MCF 10A (cell line): Measurements from ENCODE around the gene ADAM22. TPM values are rescaled to one million over a fixed set of nuclear protein-coding genes. Genes with fewer than 3 reads are reported as not detected.

Experiments
- BruUV-seq: library from RNA; stranded (reverse); fragments of 400-500 nt; replicated peaks from 2 replicates; lab custom pipeline; 2021; lab: Mats Ljungman, UMichigan
- CTCF ChIA-PET: fragments of 300-600 bp; sonication (Branson Sonifier 250); formaldehyde crosslinking; extraction: SDS; loops from one replicate; lab custom pipeline; 2021; ENCODE audit warnings: antibody characterized with exemption, inconsistent platforms; lab: Yijun Ruan, JAX
- POLR2A ChIA-PET: fragments of 300-600, 350-650 bp; sonication (Branson Sonifier 250); formaldehyde crosslinking; extraction: SDS; loops from one replicate; lab custom pipeline; 2020; ENCODE audit warnings: antibody characterized with exemption, inconsistent platforms; lab: Yijun Ruan, JAX
- DNase-seq: peaks from one replicate; pipeline ENCODE4 v3.0.0-alpha.2; 2018; ENCODE audit not compliant: unreplicated experiment
- H3K27ac Mint-ChIP-seq: one replicate; pipeline ENCODE4 v1.8.0; 2022; ENCODE audit warnings: mild to moderate bottlenecking, low read depth, mixed read lengths; ENCODE audit not compliant: unreplicated experiment
- H3K27me3 Mint-ChIP-seq: one replicate; pipeline ENCODE4 v1.8.0; 2022; ENCODE audit warnings: mixed read lengths; ENCODE audit not compliant: insufficient read depth, unreplicated experiment
- H3K36me3 Mint-ChIP-seq: one replicate; pipeline ENCODE4 v1.8.0; 2022; ENCODE audit warnings: mild to moderate bottlenecking, moderate library complexity, mixed read lengths; ENCODE audit not compliant: insufficient read depth, unreplicated experiment
- H3K4me1 Mint-ChIP-seq: one replicate; pipeline ENCODE4 v1.8.0; 2022; ENCODE audit warnings: mixed read lengths; ENCODE audit not compliant: insufficient read depth, unreplicated experiment
- H3K4me3 Mint-ChIP-seq: one replicate; pipeline ENCODE4 v1.8.0; 2022; ENCODE audit warnings: mild to moderate bottlenecking, moderate library complexity, mixed read lengths; ENCODE audit not compliant: unreplicated experiment
- H3K9me3 Mint-ChIP-seq: one replicate; pipeline ENCODE4 v1.8.0; 2022; ENCODE audit warnings: mixed read lengths; ENCODE audit not compliant: unreplicated experiment
- CTCF ChIP-seq: fragments of 200-600 bp; IDR thresholded peaks from one replicate; pipeline ENCODE4 v1.8.0; 2022; ENCODE audit warnings: antibody characterized with exemption, mild to moderate bottlenecking; ENCODE audit not compliant: unreplicated experiment
- intact Hi-C: fragments of 100-400 bp; cut with micrococcal nuclease; formaldehyde crosslinking; loops from 2 replicates; pipeline ENCODE4 v1.14.1; 2022
- total RNA-seq: library from RNA; stranded (reverse); gene quantifications from 2 replicates; pipeline ENCODE4 v1.2.3, GENCODE V29; 2022

ADAM22 gene
- total RNA-seq, 1 experiment from 2014 or later = not detected

GRCh38 chr7:88106434-88106833 is 172.4 kb downstream of the ADAM22 start:
- Mint-ChIP-seq H3K9me3 (no peaks in the 10 kb centered on the region), H3K27ac (no peak overlapping the region), H3K27me3 (peaks cover 92% of the 10 kb centered on the region), H3K4me1 (no peaks in the 10 kb centered on the region), H3K4me3 (no peak overlapping the region), H3K36me3 (no peaks in the 10 kb centered on the region)
- ChIA-PET CTCF (no interaction called here), POLR2A (no interaction called here)
- intact Hi-C loops = no loop called here
- TF ChIP-seq CTCF = no peak
- DNase-seq = no peak
- BruUV-seq = no TSS peak

GRCh38 chr7:88109612-88110011 is 175.6 kb downstream of the ADAM22 start:
- Mint-ChIP-seq H3K4me3 (no peak overlapping the region), H3K27ac (no peak overlapping the region), H3K9me3 (no peaks in the 10 kb centered on the region), H3K27me3 (peaks cover 84% of the 10 kb centered on the region), H3K4me1 (no peaks in the 10 kb centered on the region), H3K36me3 (peaks cover 6% of the 10 kb centered on the region)
- CTCF ChIA-PET = interaction anchor here (0.7 to 2.0 kb wide), 8 partner anchors 15 to 604 kb away, joined by 3 to 8 read pairs (median 4); no protein-coding TSS in a partner anchor
- no peak for TF ChIP-seq CTCF
- DNase-seq = no peak
- POLR2A ChIA-PET = interaction anchor here (0.5 to 1.1 kb wide), 2 partner anchors 11 to 370 kb away, joined by 3 to 4 read pairs; no protein-coding TSS in a partner anchor
- BruUV-seq = no TSS peak
- intact Hi-C loops = loop anchor here (2.0 to 5.0 kb wide), 2 partner anchors 222 to 249 kb away; no protein-coding TSS in a partner anchor

- TF ChIP-seq CTCF = peak; percentile 51
- Mint-ChIP-seq H3K27ac (no peak overlapping the region), H3K9me3 (no peaks in the 10 kb centered on the region), H3K4me1 (no peaks in the 10 kb centered on the region), H3K36me3 (peaks cover 6% of the 10 kb centered on the region), H3K4me3 (no peak overlapping the region), H3K27me3 (peaks cover 77% of the 10 kb centered on the region)
- peak; percentile 43 for DNase-seq
- intact Hi-C loops = loop anchor here (1.0 to 5.0 kb wide), 5 partner anchors 224 to 799 kb away; no protein-coding TSS in a partner anchor
- POLR2A ChIA-PET = interaction anchor here (0.6 to 1.3 kb wide), 3 partner anchors 173 to 605 kb away, joined by 3 to 5 read pairs (median 3); partner anchors contain the start of genes DBF4 and SLC25A40
- CTCF ChIA-PET = interaction anchor here (0.5 to 2.0 kb wide), 22 partner anchors 10 to 713 kb away, joined by 3 to 11 read pairs (median 3); no protein-coding TSS in a partner anchor
- BruUV-seq = no TSS peak
Measured at GRCh38 chr7:88111140-88111743, 177.2 kb downstream of the ADAM22 start.

GRCh38 chr7:88111954-88112471 is 178.0 kb downstream of the ADAM22 start:
- H3K27ac Mint-ChIP-seq = no peak overlapping the region
- no peak for DNase-seq
- intact Hi-C loops = loop anchor here (1.0 to 5.0 kb wide), 5 partner anchors 225 to 800 kb away; no protein-coding TSS in a partner anchor
- no peaks in the 10 kb centered on the region for H3K4me1 Mint-ChIP-seq
- CTCF ChIA-PET = interaction anchor here (0.6 to 1.8 kb wide), 22 partner anchors 10 to 713 kb away, joined by 3 to 11 read pairs (median 4); no protein-coding TSS in a partner anchor
- no peak overlapping the region for H3K4me3 Mint-ChIP-seq
- POLR2A ChIA-PET = interaction anchor here (1.0 to 1.3 kb wide), 2 partner anchors 236 to 606 kb away, joined by 3 to 5 read pairs; partner anchors contain the start of genes DBF4 and SLC25A40
- no peak for TF ChIP-seq CTCF
- BruUV-seq = no TSS peak
- H3K27me3 Mint-ChIP-seq = peaks cover 77% of the 10 kb centered on the region
- H3K36me3 Mint-ChIP-seq = peaks cover 6% of the 10 kb centered on the region
- H3K9me3 Mint-ChIP-seq = no peaks in the 10 kb centered on the region
